Ascending aorta (tissue), 2 donors: ENCODE measurements around the gene WNT6. TPM values are rescaled to one million over a fixed set of nuclear protein-coding genes. Genes with fewer than 3 reads are reported as not detected.

Experiments used
- DNase-seq, 2 donors: peaks; one replicate each; pipeline ENCODE4 v3.0.0-alpha.2; 2019; ENCODE audit warnings: low spot score in 2 of 2
- H3K27ac ChIP-seq, 2 donors: fragments of 200-600 bp; sonication (generic); one replicate each; pipeline ENCODE4 v1.5.1; 2016 to 2017; ENCODE audit warnings: mild to moderate bottlenecking in 1 of 2
- H3K27me3 ChIP-seq: fragments of 200-600 bp; sonication (generic); one replicate; pipeline ENCODE4 v1.5.1; 2017
- H3K36me3 ChIP-seq, 2 donors: fragments of 200-600 bp; sonication (generic); one replicate each; pipeline ENCODE4 v1.5.1; 2016
- H3K4me1 ChIP-seq, 2 donors: fragments of 200-600 bp; sonication (generic); one replicate each; pipeline ENCODE4 v1.5.1; 2016 to 2017; ENCODE audit warnings: mild to moderate bottlenecking in 1 of 2
- H3K4me3 ChIP-seq, 2 donors: fragments of 200-600 bp; sonication (generic); one replicate each; pipeline ENCODE4 v1.5.1; 2016 to 2017; ENCODE audit warnings: mild to moderate bottlenecking in 1 of 2
- H3K9me3 ChIP-seq, 2 donors: fragments of 200-600 bp; sonication (generic); one replicate each; pipeline ENCODE4 v1.5.1; 2016
- intact Hi-C: fragments of 100-400 bp; cut with DNase I; formaldehyde crosslinking; loops from one replicate; pipeline ENCODE4 v1.15.1; 2023
- total RNA-seq: library from RNA; depleted of rRNA; stranded (reverse); fragments of >200 nt; gene quantifications from one replicate; pipeline ENCODE4 v1.1.0, GENCODE V29; 2016
- TF ChIP-seq, protein P1 (sequence below), 3 experiments: fragments of 200-600 bp in 2 of 3; fragments of 450-650 bp in 1 of 3; sonication (generic) in 2 of 3; IDR thresholded peaks; one replicate each; pipeline ENCODE4 v1.5.1; 2016 to 2019; ENCODE audit warnings: antibody characterized with exemption in 3 of 3, mild to moderate bottlenecking in 1 of 3, moderate library complexity in 1 of 3

The WNT6 gene
- total RNA-seq, 1 donor from 2014 or later: 1.2 TPM

GRCh38 chr2:218858671-218859555 is 692 bp upstream of the WNT6 start:
- Histone ChIP-seq H3K36me3 (no peaks in the 10 kb centered on the region), H3K4me1 (peaks cover 0 to 14% of the 10 kb centered on the region in 2 donors), H3K27ac (no peak overlapping the region), H3K4me3 (peak overlapping the region; percentile 45 to 57), H3K9me3 (no peaks in the 10 kb centered on the region), H3K27me3 (peaks cover 28% of the 10 kb centered on the region)
- DNase-seq: no peak
- TF ChIP-seq, protein P1, sequence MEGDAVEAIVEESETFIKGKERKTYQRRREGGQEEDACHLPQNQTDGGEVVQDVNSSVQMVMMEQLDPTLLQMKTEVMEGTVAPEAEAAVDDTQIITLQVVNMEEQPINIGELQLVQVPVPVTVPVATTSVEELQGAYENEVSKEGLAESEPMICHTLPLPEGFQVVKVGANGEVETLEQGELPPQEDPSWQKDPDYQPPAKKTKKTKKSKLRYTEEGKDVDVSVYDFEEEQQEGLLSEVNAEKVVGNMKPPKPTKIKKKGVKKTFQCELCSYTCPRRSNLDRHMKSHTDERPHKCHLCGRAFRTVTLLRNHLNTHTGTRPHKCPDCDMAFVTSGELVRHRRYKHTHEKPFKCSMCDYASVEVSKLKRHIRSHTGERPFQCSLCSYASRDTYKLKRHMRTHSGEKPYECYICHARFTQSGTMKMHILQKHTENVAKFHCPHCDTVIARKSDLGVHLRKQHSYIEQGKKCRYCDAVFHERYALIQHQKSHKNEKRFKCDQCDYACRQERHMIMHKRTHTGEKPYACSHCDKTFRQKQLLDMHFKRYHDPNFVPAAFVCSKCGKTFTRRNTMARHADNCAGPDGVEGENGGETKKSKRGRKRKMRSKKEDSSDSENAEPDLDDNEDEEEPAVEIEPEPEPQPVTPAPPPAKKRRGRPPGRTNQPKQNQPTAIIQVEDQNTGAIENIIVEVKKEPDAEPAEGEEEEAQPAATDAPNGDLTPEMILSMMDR (IDR thresholded peaks at IDR 0.05): no peak
- intact Hi-C loops: no loop called here

- DNase-seq: no peak
Observed at GRCh38 chr2:218859988-218860831, 605 bp downstream of the WNT6 start.

GRCh38 chr2:218860950-218861381 is 1.4 kb downstream of the WNT6 start:
- no peak overlapping the region for H3K27ac ChIP-seq
- H3K27me3 ChIP-seq: peaks cover 28% of the 10 kb centered on the region
- TF ChIP-seq, protein P1 (IDR thresholded peaks at IDR 0.05): no peak
- peaks cover 0 to 14% of the 10 kb centered on the region in 2 donors for H3K4me1 ChIP-seq
- no peaks in the 10 kb centered on the region for H3K36me3 ChIP-seq
- no peak for DNase-seq
- no peaks in the 10 kb centered on the region for H3K9me3 ChIP-seq
- intact Hi-C loops: no loop called here
- H3K4me3 ChIP-seq: peak overlapping the region in 1 of 2 donors; percentile 57

More at GRCh38 chr2:218859988-218860831, 605 bp downstream of the WNT6 start:
- no peaks in the 10 kb centered on the region for H3K9me3 ChIP-seq
- peaks cover 28% of the 10 kb centered on the region for H3K27me3 ChIP-seq
- H3K36me3 ChIP-seq: no peaks in the 10 kb centered on the region
- peak overlapping the region; percentile 45 to 57 for H3K4me3 ChIP-seq
- H3K27ac ChIP-seq: no peak overlapping the region
- intact Hi-C loops: no loop called here
- TF ChIP-seq, protein P1 (IDR thresholded peaks at IDR 0.05): no peak
- H3K4me1 ChIP-seq: peaks cover 0 to 14% of the 10 kb centered on the region in 2 donors

DNA sequence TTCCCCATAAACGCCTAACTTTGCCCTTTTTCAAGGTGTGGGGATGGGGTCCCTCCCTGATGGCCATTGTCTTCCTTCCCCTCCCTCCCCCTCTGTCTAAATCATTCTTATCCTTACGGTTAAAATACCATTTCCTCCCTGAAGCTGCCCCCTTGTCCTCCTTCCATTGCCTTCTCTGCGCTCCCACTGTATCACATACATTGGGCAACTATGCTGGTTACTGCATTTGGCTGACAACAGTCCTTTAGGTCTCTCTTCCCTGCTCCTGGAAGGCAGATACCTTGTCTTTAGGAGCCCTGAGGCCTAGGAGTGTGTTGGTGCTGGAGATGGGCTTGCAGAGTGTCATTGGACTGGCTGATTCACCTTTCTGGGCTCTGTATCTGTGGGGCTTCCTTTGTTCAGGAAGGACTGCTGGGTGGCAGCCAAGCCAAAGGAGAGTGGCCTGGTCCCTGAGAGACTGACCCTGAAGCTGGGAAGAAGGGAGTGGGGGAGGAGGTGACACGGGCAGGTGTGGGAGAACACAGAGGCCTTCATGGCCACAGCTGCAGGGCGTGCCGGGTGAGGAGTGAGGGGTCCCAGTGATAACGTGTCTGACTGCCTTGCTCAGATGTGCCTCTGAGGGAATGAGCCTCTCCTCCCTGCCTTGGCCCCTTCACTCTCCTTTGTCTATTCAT is 2.2 kb downstream of the WNT6 start:
- no peak overlapping the region for H3K27ac ChIP-seq

More for the DNA sequence above, 2.2 kb downstream of the WNT6 start:
- H3K36me3 ChIP-seq: no peaks in the 10 kb centered on the region
- H3K27me3 ChIP-seq: peaks cover 28% of the 10 kb centered on the region
- intact Hi-C loops: no loop called here
- no peaks in the 10 kb centered on the region for H3K9me3 ChIP-seq
- peaks cover 0 to 14% of the 10 kb centered on the region in 2 donors for H3K4me1 ChIP-seq
- no peak overlapping the region for H3K4me3 ChIP-seq
- TF ChIP-seq, protein P1 (IDR thresholded peaks at IDR 0.05): no peak
- no peak for DNase-seq
